Stimulated activated effector memory CD8-positive, alpha-beta T cell treated with anti-CD3 and anti-CD28 coated beads, Interleukin-12 subunit alpha, Interleukin-12 subunit beta, amount 100 ng/mL, for 72 hours (primary cell): ENCODE data around the gene NEURL4.
A peak's percentile ranks its signal among the peaks of the same experiment; 100 is the strongest.
"Not testable (repeated sequence)": the region's sequence is repeated elsewhere in the genome, so short reads cannot be mapped to it uniquely, and the experiment has no call there.

Experiments
- ATAC-seq: fragments of 150-1000 bp; cut with Tn5 transposase; 2 replicates; pipeline ENCODE4 v1.10.0; 2021
- DNase-seq, 2 donors: peaks; one replicate each; pipeline ENCODE4 v3.0.0; 2021 to 2022; ENCODE audit warnings: low spot score in 2 of 2
- H3K27ac Mint-ChIP-seq: one replicate; pipeline ENCODE4 v1.8.0; 2022; ENCODE audit warnings: mild to moderate bottlenecking, mixed read lengths
- H3K36me3 Mint-ChIP-seq: one replicate; pipeline ENCODE4 v1.8.0; 2022; ENCODE audit warnings: mild to moderate bottlenecking, mixed read lengths
- H3K4me1 Mint-ChIP-seq: one replicate; pipeline ENCODE4 v1.8.0; 2022; ENCODE audit warnings: mixed read lengths
- H3K4me3 Mint-ChIP-seq: one replicate; pipeline ENCODE4 v1.8.0; 2022; ENCODE audit warnings: mild to moderate bottlenecking, mixed read lengths
- H3K9me3 Mint-ChIP-seq: one replicate; pipeline ENCODE4 v1.8.0; 2022; ENCODE audit warnings: mixed read lengths

NEURL4 gene

DNA sequence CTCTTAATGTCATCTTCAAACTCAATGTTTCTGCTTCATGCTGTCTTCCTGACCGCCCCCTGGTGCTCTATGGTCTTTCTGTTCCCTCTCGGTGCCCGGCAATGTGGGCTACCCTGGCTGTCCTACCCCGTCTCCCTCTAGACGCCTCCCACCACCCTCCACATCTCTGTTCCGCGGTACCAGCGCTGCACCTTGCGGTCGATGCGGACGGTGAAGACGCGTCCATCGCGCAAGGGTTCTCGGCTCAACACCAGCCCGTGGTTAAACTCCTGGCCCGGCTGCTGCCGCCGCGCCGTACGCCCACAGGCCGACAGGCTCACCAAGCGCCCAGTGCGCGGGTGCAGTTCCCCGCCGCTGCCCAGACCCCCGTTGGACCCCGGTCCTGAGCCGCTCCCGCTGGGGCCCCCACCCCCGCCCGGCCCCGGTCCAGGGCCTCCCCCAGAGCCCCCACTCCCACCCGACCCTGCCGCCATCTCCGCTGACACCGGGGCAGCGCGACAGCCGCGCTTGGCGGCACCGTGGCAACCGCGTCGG lies at the start of gene NEURL4:
NEURL4 (minus strand) TSS at position 496 of the 534 bp plus-strand sequence; CDS start at position 473, 23 bp downstream.
- no peaks in the 10 kb centered on the region for H3K9me3 Mint-ChIP-seq
- H3K4me1 Mint-ChIP-seq = peaks cover 61% of the 10 kb centered on the region
- H3K27ac Mint-ChIP-seq = peak within 1 kb of the TSS; percentile 95
- peak within 1 kb of the TSS; percentile 88 for H3K4me3 Mint-ChIP-seq
- peak; percentile 39 for ATAC-seq
- H3K36me3 Mint-ChIP-seq = peaks cover 38% of the 10 kb centered on the region
- no peak for DNase-seq

DNA sequence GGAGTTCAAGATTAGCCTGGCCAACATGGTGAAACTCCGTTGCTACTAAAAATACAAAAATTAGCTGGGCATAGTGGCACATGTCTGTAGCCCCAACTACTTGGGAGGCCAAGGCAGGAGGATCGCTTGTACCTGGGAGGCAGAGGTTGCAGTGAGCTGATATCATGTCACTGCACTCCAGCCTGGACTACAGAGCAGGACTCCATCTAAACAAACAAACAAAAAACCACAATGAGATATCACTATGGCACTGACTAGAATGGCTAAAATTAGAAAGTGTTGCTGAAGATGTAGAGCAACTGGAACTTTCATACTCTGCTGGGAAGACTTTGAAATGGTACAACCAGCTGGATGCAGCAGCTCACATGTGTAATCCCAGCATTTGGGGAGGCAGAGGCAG lies 45.2 kb upstream of the NEURL4 start:
- Mint-ChIP-seq H3K9me3 (no peaks in the 10 kb centered on the region), H3K27ac (no peak overlapping the region), H3K4me3 (no peak overlapping the region), H3K36me3 (no peaks in the 10 kb centered on the region), H3K4me1 (no peaks in the 10 kb centered on the region)
- DNase-seq = no peak
- no peak for ATAC-seq

DNA sequence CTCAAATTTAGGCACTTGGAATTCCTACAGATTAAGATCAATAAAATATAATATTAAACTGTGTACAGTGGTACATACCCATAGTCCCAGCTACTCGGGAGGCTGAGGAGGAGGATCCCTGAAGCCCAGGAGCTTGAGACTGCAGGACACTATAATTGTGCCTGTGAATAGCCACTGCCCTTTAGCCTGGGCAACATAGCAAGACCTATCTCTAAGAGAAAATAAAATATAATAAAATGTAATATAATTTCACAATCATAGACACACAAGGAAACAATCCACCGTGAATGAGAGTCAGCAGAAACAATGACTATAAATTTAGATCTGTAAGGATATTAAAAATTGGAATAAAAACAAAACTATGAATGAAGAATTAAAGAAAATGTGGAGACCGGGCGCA lies 41.7 kb upstream of the NEURL4 start:
- DNase-seq (no peak), ATAC-seq (no peak)
- Mint-ChIP-seq H3K36me3 (no peaks in the 10 kb centered on the region), H3K9me3 (no peaks in the 10 kb centered on the region), H3K27ac (no peak overlapping the region), H3K4me3 (no peak overlapping the region), H3K4me1 (no peaks in the 10 kb centered on the region)

DNA sequence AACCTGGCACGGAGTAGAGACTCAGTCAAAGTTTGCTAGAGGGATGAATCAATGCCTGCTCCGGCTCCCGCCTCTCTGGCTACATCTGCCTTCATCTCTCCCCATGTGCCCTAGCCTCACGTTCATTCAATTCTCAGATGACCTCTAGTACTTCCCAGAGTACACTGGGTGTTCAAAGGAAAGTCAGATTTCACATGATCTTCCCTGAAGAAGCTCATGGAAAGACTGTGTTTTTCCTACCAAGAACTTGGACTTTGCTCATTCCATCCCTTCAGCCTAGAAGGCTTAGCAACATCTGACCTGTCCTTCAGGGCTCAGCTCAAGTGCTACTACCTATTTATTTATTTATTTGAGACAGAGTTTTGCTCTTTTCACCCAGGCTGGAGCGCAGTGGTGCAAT lies 40.7 kb upstream of the NEURL4 start:
- no peak overlapping the region for H3K4me3 Mint-ChIP-seq
- no peak overlapping the region for H3K27ac Mint-ChIP-seq
- ATAC-seq (no peak), DNase-seq (no peak)
- no peaks in the 10 kb centered on the region for H3K9me3 Mint-ChIP-seq
- H3K36me3 Mint-ChIP-seq = peaks cover 5% of the 10 kb centered on the region
- no peaks in the 10 kb centered on the region for H3K4me1 Mint-ChIP-seq

DNA sequence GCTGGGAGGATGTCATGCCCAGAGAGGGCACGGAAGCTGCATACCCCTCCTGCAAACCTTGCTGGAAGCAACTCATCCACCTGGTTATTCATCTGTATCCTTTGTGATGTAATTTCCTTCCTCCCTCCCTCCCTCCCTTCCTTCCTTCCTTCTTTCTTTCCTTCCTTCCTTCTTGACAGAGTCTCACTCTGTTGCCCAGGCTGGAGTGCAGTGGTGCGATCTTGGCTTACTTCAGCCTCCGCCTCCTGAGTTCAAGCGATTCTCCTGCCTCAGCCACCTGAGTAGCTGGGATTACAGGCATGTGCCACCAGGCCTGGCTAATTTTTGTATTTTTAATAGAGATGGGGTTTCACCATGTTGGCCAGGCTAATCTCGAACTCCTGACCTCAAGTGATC lies 39.5 kb upstream of the NEURL4 start:
- not testable (repeated sequence) for H3K4me3 Mint-ChIP-seq, DNase-seq, H3K27ac Mint-ChIP-seq, H3K36me3 Mint-ChIP-seq, H3K9me3 Mint-ChIP-seq, ATAC-seq, H3K4me1 Mint-ChIP-seq

DNA sequence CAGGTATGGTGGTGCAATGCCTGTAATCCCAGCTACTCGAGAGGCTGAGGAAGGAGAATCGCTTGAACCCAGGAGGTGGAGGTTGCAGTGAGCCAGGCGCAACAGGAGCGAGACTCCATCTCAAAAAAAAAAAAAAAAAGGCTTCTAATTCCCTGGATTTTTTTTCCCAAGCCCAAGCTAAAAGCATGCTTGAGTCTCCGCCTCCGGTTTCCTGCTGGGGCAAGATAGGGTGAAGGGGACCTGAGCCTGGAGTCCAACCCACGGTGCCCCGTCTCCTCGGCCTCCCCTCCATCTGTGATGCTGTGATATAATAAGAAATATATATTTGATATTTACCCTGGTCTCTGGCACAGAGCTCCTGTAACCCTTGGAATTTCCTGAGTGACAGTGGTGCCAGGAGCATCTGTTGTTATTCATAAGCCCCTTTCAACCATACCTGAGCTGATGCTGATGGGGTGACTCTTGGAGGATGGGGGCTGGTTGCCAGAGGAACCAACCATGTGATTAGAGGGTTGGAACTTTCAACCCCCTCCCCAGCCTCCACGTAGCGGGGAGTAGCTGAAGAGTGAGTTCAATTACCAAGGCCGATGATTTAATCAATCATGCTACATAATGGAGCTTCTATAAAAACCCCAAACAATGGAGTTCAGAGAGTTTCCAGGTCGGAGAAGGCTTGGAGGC lies 38.9 kb upstream of the NEURL4 start:
- H3K27ac Mint-ChIP-seq = no peak overlapping the region
- H3K9me3 Mint-ChIP-seq = no peaks in the 10 kb centered on the region
- no peak overlapping the region for H3K4me3 Mint-ChIP-seq
- ATAC-seq (no peak), DNase-seq (no peak)
- no peaks in the 10 kb centered on the region for H3K4me1 Mint-ChIP-seq
- peaks cover 6% of the 10 kb centered on the region for H3K36me3 Mint-ChIP-seq

DNA sequence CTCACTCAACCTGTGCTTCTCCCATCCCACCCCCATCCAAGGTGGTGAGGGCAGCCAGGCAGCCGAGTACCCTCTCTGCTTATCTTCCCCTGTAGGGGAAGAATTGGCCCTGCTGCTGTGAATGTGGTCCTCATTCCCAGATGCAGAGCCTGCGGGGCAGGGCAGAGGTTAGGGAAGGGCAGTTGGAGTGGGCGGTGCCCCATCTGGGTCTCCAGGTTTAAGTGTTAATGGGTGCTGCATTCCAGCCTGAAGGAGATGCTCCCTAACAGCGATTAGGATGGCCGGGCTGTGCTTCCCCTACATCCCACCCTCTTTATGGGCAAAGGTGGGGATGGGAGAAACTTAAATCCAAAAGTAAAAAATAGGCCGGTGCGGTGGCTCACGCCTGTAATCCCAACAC lies 37.9 kb upstream of the NEURL4 start:
- no peak for ATAC-seq
- Mint-ChIP-seq H3K4me3 (no peak overlapping the region), H3K27ac (no peak overlapping the region), H3K4me1 (no peaks in the 10 kb centered on the region), H3K36me3 (peaks cover 6% of the 10 kb centered on the region), H3K9me3 (no peaks in the 10 kb centered on the region)
- DNase-seq = no peak

DNA sequence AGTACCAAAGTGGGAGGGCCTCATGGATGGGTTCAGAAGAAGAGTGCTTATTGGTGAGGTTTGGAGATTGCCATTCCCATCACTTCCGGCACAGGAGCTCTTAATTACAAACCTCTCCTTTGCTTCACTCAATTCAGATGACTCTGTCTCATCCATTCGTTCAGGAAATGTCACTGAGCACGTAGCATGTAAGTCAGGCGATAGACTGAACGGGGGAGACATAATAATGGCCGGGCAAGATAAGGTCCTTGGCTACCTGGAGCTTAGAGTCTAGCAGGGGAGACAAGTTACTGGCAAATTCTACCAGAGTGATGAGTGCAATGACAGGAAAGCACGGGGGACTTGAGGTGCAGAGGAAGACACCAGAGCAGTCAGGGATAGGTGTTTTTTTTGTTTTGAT lies 36.8 kb upstream of the NEURL4 start:
- H3K27ac Mint-ChIP-seq, H3K36me3 Mint-ChIP-seq, ATAC-seq, H3K4me1 Mint-ChIP-seq, H3K9me3 Mint-ChIP-seq, H3K4me3 Mint-ChIP-seq, DNase-seq: not testable (repeated sequence)

DNA sequence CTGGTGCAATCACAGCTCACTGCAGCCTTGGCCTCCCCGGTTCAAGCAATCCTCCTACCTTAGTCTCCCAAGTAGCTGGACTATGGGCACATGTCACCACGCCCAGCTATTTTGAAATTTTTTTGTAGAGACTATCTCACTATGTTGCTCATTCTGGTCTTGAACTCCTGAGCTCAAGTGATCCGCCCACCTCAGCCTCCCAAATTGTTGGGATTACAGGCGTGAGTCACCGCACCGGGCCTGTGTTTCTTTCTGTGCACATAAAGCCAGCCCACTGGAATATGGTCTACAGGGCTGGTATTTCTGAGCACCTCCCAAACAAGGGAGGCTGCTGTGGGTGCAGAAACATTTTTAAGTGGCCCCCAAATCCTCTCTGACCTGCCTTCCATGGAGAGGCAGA lies 34.2 kb upstream of the NEURL4 start:
- Mint-ChIP-seq H3K36me3 (peaks cover 6% of the 10 kb centered on the region), H3K4me3 (no peak overlapping the region), H3K9me3 (no peaks in the 10 kb centered on the region), H3K4me1 (no peaks in the 10 kb centered on the region), H3K27ac (no peak overlapping the region)
- ATAC-seq (no peak), DNase-seq (no peak)

DNA sequence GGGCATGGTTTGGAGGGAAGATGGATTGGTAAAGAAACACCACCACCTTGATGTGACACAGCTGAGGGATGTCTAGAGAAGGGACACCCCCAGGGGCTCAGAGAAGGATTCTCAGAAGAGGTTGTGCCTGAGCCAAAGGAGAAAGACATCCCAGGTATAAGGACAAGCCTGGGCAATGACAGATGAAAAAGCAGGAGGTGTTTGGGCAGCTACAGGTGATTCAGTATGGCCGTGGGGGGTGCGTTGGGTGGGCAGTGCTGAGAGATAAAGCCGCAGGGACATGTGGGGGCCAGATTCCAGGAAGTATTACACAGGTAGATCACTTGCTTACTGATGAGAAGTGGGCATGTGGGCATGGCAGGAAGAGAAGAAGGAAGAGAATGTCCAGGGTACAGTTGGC lies 32.8 kb upstream of the NEURL4 start:
- H3K4me3 Mint-ChIP-seq = no peak overlapping the region
- DNase-seq (no peak), ATAC-seq (no peak)
- no peaks in the 10 kb centered on the region for H3K9me3 Mint-ChIP-seq
- H3K36me3 Mint-ChIP-seq = peaks cover 13% of the 10 kb centered on the region
- H3K27ac Mint-ChIP-seq = no peak overlapping the region
- no peaks in the 10 kb centered on the region for H3K4me1 Mint-ChIP-seq

DNA sequence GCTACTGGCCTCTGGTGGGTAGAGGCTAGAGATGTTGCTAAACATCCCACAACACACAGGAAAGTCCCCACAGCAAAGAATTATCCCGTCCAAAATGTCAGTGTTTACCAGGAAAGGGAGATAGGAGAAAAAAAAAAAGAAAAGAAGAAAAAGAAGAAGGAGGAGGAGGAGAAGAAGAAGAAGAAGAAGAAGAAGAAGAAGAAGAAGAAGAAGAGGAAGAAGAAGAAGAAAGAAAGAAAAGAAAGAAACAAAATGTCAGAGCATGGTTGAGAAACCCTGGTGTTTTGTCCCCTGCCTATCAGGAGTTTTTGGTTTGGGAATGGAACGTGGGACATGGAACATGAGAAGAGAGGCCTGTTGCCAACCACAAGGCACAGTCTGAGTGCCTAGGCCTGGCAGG lies 28.2 kb upstream of the NEURL4 start:
- DNase-seq (no peak), ATAC-seq (no peak)
- H3K27ac Mint-ChIP-seq = no peak overlapping the region
- H3K36me3 Mint-ChIP-seq = peaks cover 32% of the 10 kb centered on the region
- H3K9me3 Mint-ChIP-seq = no peaks in the 10 kb centered on the region
- H3K4me1 Mint-ChIP-seq = peaks cover 35% of the 10 kb centered on the region
- no peak overlapping the region for H3K4me3 Mint-ChIP-seq

DNA sequence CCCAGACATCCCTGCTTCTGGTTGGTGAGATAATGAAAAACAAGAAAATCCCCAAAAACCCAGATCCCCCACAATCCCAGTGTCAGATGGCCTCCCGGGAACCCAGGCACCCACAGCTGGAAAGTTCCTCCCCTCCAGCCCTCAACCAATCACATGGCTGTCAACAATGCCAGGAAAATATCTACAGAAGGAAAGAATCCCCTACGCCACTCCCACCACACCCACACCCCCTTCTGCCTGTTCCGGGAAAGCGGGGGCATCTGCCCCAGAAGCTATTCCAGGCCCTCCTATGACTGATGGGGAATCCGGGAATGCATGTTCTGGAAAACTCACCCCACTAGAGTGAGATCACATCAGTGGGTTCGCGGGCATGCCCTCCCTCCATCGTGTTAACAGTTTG lies 27.6 kb upstream of the NEURL4 start:
- Mint-ChIP-seq H3K9me3 (no peaks in the 10 kb centered on the region), H3K36me3 (peaks cover 37% of the 10 kb centered on the region), H3K4me1 (peaks cover 37% of the 10 kb centered on the region), H3K4me3 (no peak overlapping the region), H3K27ac (no peak overlapping the region)
- ATAC-seq (no peak), DNase-seq (no peak)

DNA sequence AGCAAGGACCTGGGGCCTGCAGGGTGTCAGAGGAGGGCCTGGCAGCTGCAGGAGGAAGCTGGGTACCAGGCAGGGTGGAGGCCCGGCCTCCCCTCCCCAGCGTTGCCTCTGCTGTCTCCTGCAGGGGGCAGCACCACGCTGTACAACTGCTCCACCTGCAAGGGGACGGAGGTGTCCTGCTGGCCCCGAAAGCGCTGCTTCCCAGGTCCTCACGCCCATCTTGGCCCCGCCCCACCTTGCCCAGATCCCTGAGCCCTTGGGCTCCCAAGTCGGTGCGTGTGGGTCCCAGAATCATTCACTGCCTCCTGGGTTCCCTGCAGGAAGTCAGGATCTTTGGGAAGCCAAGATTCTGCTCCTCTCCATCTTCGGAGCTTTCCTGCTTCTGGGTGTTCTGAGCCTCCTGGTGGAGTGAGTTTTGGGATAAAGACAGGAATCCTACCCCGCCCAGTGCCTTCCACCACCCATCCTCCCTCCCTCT lies 27.0 kb upstream of the NEURL4 start:
- Mint-ChIP-seq H3K9me3 (no peaks in the 10 kb centered on the region), H3K36me3 (peaks cover 42% of the 10 kb centered on the region), H3K4me3 (peak overlapping the region; percentile 7), H3K4me1 (peaks cover 41% of the 10 kb centered on the region), H3K27ac (peak overlapping the region; percentile 75)
- DNase-seq = peak; percentile 86 to 93
- ATAC-seq = peak; percentile 67

DNA sequence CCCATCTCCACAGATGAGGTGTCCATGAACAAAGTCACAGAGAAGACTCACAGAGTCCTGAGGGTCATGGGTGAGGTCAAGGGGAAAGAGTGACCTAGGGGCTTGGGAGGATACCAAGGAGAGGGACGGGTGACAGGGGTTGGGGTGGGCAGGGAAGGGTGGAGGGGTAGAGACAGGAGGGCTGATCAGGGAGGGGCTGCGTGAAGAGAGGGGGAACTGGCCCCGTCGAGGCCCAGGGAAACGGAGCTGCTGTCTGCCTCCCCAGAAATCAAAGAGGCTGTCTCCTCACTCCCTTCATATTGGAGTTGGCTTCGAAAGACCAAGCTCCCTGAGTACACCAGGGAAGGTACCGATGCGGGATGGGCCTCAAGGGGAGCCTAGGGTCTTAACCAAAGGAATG lies 26.4 kb upstream of the NEURL4 start:
- H3K4me1 Mint-ChIP-seq = peaks cover 43% of the 10 kb centered on the region
- H3K4me3 Mint-ChIP-seq = peak overlapping the region; percentile 7
- DNase-seq = no peak
- no peak for ATAC-seq
- H3K9me3 Mint-ChIP-seq = no peaks in the 10 kb centered on the region
- peaks cover 47% of the 10 kb centered on the region for H3K36me3 Mint-ChIP-seq
- H3K27ac Mint-ChIP-seq = peak overlapping the region; percentile 75

DNA sequence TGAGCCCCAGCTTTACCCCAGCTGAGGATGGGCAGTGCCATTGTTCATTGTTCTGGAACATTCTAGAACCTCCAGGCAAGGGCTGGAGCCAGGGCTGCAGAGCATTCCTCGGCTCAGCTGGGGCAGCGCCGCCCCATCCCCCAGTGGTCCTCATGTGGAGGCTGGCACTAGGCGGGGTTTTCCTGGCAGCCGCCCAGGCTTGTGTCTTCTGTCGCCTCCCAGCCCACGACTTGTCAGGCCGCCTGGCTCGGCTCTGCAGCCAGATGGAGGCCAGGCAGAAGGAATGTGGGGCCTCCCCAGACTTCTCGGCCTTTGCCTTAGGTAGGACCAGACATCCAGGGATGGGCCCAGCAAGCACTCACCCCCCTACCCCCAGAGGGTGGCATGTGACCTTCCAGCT lies 25.9 kb upstream of the NEURL4 start, which contains the start of gene TMEM95:
TMEM95 (plus strand) TSS at position 104 of the 400 bp plus-strand sequence; CDS start at position 153, 49 bp downstream.
- Mint-ChIP-seq H3K4me3 (peak within 1 kb of the TSS; percentile 95), H3K4me1 (peaks cover 48% of the 10 kb centered on the region), H3K36me3 (peaks cover 53% of the 10 kb centered on the region), H3K9me3 (no peaks in the 10 kb centered on the region), H3K27ac (peak within 1 kb of the TSS; percentile 96)
- no peak for DNase-seq
- ATAC-seq = no peak

DNA sequence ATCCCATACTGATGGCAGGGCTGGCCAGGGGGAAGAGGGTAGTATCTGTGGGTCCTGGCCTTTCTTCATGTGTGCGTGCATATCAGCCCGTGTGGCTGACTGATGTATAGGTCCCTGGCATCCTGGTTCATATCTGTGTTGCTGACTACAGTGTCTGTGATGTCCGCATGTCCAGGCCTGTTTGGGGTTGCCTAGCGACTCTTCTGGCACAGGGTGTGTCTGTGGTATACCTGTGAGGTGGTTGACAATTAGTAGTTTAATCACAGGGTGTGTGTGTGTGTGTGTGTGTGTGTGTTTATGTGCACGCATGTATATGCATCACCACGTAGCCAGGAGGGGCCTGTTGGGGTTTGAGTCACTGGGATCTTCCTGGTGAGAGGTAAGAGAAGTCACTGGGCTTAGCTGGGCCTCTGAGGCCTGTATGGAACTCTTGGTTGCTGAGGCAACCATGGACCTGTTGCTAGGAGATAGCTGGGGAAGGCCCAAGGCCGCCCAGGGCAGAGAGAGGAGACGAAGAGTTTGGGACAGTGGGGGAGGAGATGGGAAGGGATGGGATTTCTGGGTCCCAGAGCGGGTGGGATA lies 25.2 kb upstream of the NEURL4 start:
- peaks cover 55% of the 10 kb centered on the region for H3K4me1 Mint-ChIP-seq
- H3K9me3 Mint-ChIP-seq = no peaks in the 10 kb centered on the region
- ATAC-seq = peak; percentile 47
- H3K27ac Mint-ChIP-seq = peak overlapping the region; percentile 96
- H3K36me3 Mint-ChIP-seq = peaks cover 60% of the 10 kb centered on the region
- H3K4me3 Mint-ChIP-seq = peak overlapping the region; percentile 95
- DNase-seq = no peak
